ENCODE measurements around the gene FRMD4A. TPM values are rescaled to one million over a fixed set of nuclear protein-coding genes. Genes with fewer than 3 reads are reported as not detected.

FRMD4A gene
- total RNA-seq, 5 donors from 2014 or later (not counting 1 experiment from before 2014, with no cell fraction given), result 1.3 to 1.8 (median 1.4) TPM

DNA sequence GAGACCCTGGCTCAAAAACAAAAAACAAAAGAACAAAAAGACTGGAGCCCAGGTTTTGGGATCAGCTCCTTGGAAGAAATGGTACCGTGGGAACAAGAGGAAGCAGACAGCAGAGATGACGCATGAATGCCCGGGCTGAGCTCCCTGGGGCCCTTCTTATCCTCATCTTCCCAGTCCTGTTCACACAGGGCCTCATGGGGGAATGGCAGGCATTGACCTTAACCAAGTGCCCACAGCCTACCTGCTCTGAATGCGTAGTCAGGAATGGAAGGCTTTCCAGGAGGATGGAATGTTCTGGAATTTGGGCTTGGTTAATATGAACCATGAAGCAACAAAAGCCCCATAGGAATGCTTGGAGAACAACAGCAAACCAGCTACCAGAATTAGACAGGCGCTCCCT lies 589.3 kb downstream of the FRMD4A start:
- Histone ChIP-seq H3K4me1 (ENCODE audit: control insufficient read depth in 1 of 2, extremely low read depth in 1 of 2, insufficient read depth in 2 of 2, low read length in 2 of 2) (peaks cover 0 to 6% of the 10 kb centered on the region in 2 experiments), H3K27me3 (replicated peaks in 1 of 2; ENCODE audit: control insufficient read depth in 2 of 2, extremely low read depth in 1 of 2, insufficient read depth in 2 of 2, low read length in 1 of 2) (peaks cover 0 to 42% of the 10 kb centered on the region in 2 experiments), H3K9me3 (no peaks in the 10 kb centered on the region), H3K36me3 (ENCODE audit: control insufficient read depth in 2 of 2, extremely low read depth in 1 of 2, insufficient read depth in 1 of 2, low read length in 1 of 2) (no peaks in the 10 kb centered on the region), H3K27ac (ENCODE audit: low read length) (no peak overlapping the region), H3K4me3 (ENCODE audit: control insufficient read depth in 1 of 2, extremely low read depth in 1 of 2, low read length in 1 of 2) (no peak overlapping the region)
- no peak overlapping the region for H3K4me3 Mint-ChIP-seq
- no peaks in the 10 kb centered on the region for H3K9me3 Mint-ChIP-seq
- H3K4me1 Mint-ChIP-seq, result peaks cover 4 to 11% (median 7%) of the 10 kb centered on the region in 3 donors
- WGBS (ENCODE audit: insufficient coverage), result 100% methylated on average over 1 of the region's 5 CpGs
- ChIA-PET CTCF (no interaction called here), POLR2A (no interaction called here)
- H3K27ac Mint-ChIP-seq, result no peak overlapping the region
- no peaks in the 10 kb centered on the region for H3K36me3 Mint-ChIP-seq
- DNase-seq (no peak), ATAC-seq (replicated peaks in 1 of 4) (no peak)
- H3K27me3 Mint-ChIP-seq, result peaks cover 17 to 37% of the 10 kb centered on the region in 2 donors

DNA sequence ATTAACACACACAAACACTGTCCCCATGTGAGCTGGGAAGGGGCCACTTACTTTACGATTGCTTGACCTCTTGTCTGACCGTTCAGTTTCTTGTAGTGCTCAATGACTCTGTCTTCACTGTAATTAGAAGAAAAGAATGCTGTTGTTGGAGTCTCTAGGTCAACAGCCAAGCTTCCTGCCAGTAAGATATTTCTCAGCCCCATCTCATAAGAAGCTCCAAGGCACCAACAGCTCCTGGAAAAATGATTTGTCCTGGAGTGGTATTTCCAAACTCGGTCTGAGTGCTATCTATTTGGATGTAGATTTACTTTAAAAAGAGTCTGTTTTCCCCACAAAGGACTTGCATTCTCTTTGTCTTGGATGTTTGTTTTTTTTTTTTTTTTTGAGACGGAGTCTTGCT lies 590.3 kb downstream of the FRMD4A start:
- H3K27me3 ChIP-seq (replicated peaks in 1 of 2; ENCODE audit: control insufficient read depth in 2 of 2, extremely low read depth in 1 of 2, insufficient read depth in 2 of 2, low read length in 1 of 2), result peaks cover 0 to 39% of the 10 kb centered on the region in 2 experiments
- no peaks in the 10 kb centered on the region for H3K9me3 Mint-ChIP-seq
- ChIA-PET POLR2A (no interaction called here), CTCF (interaction anchor here in 1 of 2 donors (0.7 kb wide), 2 partner anchors 459 to 1074 kb away, joined by 3 to 5 read pairs; no protein-coding TSS in a partner anchor)
- no peaks in the 10 kb centered on the region for H3K36me3 ChIP-seq (ENCODE audit: control insufficient read depth in 2 of 2, extremely low read depth in 1 of 2, insufficient read depth in 1 of 2, low read length in 1 of 2)
- ATAC-seq (replicated peaks in 1 of 4), result no peak
- no peak overlapping the region for H3K4me3 Mint-ChIP-seq
- H3K4me3 ChIP-seq (ENCODE audit: control insufficient read depth in 1 of 2, extremely low read depth in 1 of 2, low read length in 1 of 2), result no peak overlapping the region
- H3K27ac Mint-ChIP-seq, result no peak overlapping the region
- H3K9me3 ChIP-seq, result no peaks in the 10 kb centered on the region
- no CpG with 5 or more reads among the region's 4 CpGs for WGBS (ENCODE audit: insufficient coverage)
- no peak for DNase-seq
- H3K27me3 Mint-ChIP-seq, result peaks cover 12 to 33% of the 10 kb centered on the region in 2 donors
- H3K4me1 Mint-ChIP-seq, result peaks cover 4 to 11% (median 5%) of the 10 kb centered on the region in 3 donors
- no peaks in the 10 kb centered on the region for H3K36me3 Mint-ChIP-seq
- H3K27ac ChIP-seq (ENCODE audit: low read length), result no peak overlapping the region
- peaks cover 0 to 6% of the 10 kb centered on the region in 2 experiments for H3K4me1 ChIP-seq (ENCODE audit: control insufficient read depth in 1 of 2, extremely low read depth in 1 of 2, insufficient read depth in 2 of 2, low read length in 2 of 2)

GRCh38 chr10:13739183-13739582 lies 591.5 kb downstream of the FRMD4A start:
- Mint-ChIP-seq H3K27ac (no peak overlapping the region), H3K4me3 (no peak overlapping the region), H3K9me3 (no peaks in the 10 kb centered on the region), H3K27me3 (peaks cover 9 to 26% of the 10 kb centered on the region in 2 donors), H3K36me3 (no peaks in the 10 kb centered on the region), H3K4me1 (peaks cover 4 to 16% (median 5%) of the 10 kb centered on the region in 3 donors)
- peaks cover 0 to 34% of the 10 kb centered on the region in 2 experiments for H3K27me3 ChIP-seq (replicated peaks in 1 of 2; ENCODE audit: control insufficient read depth in 2 of 2, extremely low read depth in 1 of 2, insufficient read depth in 2 of 2, low read length in 1 of 2)
- peaks cover 0 to 6% of the 10 kb centered on the region in 2 experiments for H3K4me1 ChIP-seq (ENCODE audit: control insufficient read depth in 1 of 2, extremely low read depth in 1 of 2, insufficient read depth in 2 of 2, low read length in 2 of 2)
- POLR2A ChIA-PET, result no interaction called here
- ATAC-seq (replicated peaks in 1 of 4), result no peak
- no peaks in the 10 kb centered on the region for H3K9me3 ChIP-seq
- CTCF ChIA-PET, result no interaction called here
- H3K27ac ChIP-seq (ENCODE audit: low read length), result no peak overlapping the region
- H3K36me3 ChIP-seq (ENCODE audit: control insufficient read depth in 2 of 2, extremely low read depth in 1 of 2, insufficient read depth in 1 of 2, low read length in 1 of 2), result no peaks in the 10 kb centered on the region
- 29% methylated on average over 1 of the region's 2 CpGs for WGBS (ENCODE audit: insufficient coverage)
- DNase-seq, result no peak
- H3K4me3 ChIP-seq (ENCODE audit: control insufficient read depth in 1 of 2, extremely low read depth in 1 of 2, low read length in 1 of 2), result no peak overlapping the region

GRCh38 chr10:13736506-13736905 lies 594.2 kb downstream of the FRMD4A start:
- ChIA-PET POLR2A (no interaction called here), CTCF (no interaction called here)
- Histone ChIP-seq H3K36me3 (ENCODE audit: control insufficient read depth in 2 of 2, extremely low read depth in 1 of 2, insufficient read depth in 1 of 2, low read length in 1 of 2) (no peaks in the 10 kb centered on the region), H3K27me3 (replicated peaks in 1 of 2; ENCODE audit: control insufficient read depth in 2 of 2, extremely low read depth in 1 of 2, insufficient read depth in 2 of 2, low read length in 1 of 2) (peaks cover 0 to 14% of the 10 kb centered on the region in 2 experiments), H3K9me3 (no peaks in the 10 kb centered on the region), H3K4me3 (ENCODE audit: control insufficient read depth in 1 of 2, extremely low read depth in 1 of 2, low read length in 1 of 2) (no peak overlapping the region), H3K4me1 (ENCODE audit: control insufficient read depth in 1 of 2, extremely low read depth in 1 of 2, insufficient read depth in 2 of 2, low read length in 2 of 2) (no peaks in the 10 kb centered on the region), H3K27ac (ENCODE audit: low read length) (no peak overlapping the region)
- Mint-ChIP-seq H3K36me3 (no peaks in the 10 kb centered on the region), H3K27ac (no peak overlapping the region), H3K4me3 (no peak overlapping the region), H3K9me3 (no peaks in the 10 kb centered on the region), H3K4me1 (peaks cover 0 to 5% (median 0%) of the 10 kb centered on the region in 3 donors), H3K27me3 (peaks cover 0 to 9% of the 10 kb centered on the region in 2 donors)
- no peak for DNase-seq
- WGBS (ENCODE audit: insufficient coverage), result 60% methylated on average over 1 of the region's 3 CpGs
- no peak for ATAC-seq (replicated peaks in 1 of 4)

GRCh38 chr10:13734151-13734550 lies 596.6 kb downstream of the FRMD4A start:
- no peak for ATAC-seq (replicated peaks in 1 of 4)
- Mint-ChIP-seq H3K9me3 (no peaks in the 10 kb centered on the region), H3K4me1 (peaks cover 0 to 5% (median 0%) of the 10 kb centered on the region in 3 donors), H3K4me3 (no peak overlapping the region), H3K27ac (no peak overlapping the region), H3K27me3 (peaks cover 0 to 6% of the 10 kb centered on the region in 2 donors), H3K36me3 (no peaks in the 10 kb centered on the region)
- POLR2A ChIA-PET, result no interaction called here
- Histone ChIP-seq H3K27ac (ENCODE audit: low read length) (no peak overlapping the region), H3K27me3 (replicated peaks in 1 of 2; ENCODE audit: control insufficient read depth in 2 of 2, extremely low read depth in 1 of 2, insufficient read depth in 2 of 2, low read length in 1 of 2) (peaks cover 0 to 11% of the 10 kb centered on the region in 2 experiments), H3K9me3 (no peaks in the 10 kb centered on the region), H3K4me1 (ENCODE audit: control insufficient read depth in 1 of 2, extremely low read depth in 1 of 2, insufficient read depth in 2 of 2, low read length in 2 of 2) (no peaks in the 10 kb centered on the region), H3K36me3 (ENCODE audit: control insufficient read depth in 2 of 2, extremely low read depth in 1 of 2, insufficient read depth in 1 of 2, low read length in 1 of 2) (no peaks in the 10 kb centered on the region), H3K4me3 (ENCODE audit: control insufficient read depth in 1 of 2, extremely low read depth in 1 of 2, low read length in 1 of 2) (no peak overlapping the region)
- 98% methylated on average over 5 of the region's 8 CpGs for WGBS (ENCODE audit: insufficient coverage)
- CTCF ChIA-PET, result no interaction called here
- DNase-seq, result no peak

DNA sequence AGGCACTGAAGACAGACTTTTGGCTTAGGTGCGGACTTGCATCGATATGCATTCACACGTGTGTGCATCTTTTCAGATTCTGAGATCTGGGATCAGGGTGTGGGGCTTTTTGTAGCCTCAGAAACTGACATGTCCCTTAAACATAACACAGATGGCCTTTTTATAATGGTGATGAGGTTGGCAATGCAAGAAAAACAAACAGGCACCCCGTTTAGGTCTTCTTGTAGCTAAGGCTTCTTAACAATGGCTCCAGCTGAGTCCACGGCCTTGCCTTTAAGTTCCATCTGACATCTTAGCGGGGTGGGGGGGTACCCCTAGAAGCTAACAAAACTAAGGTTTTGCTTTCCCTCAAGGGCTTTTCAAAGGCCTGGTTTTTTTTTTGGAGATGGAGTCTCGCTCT lies 597.7 kb downstream of the FRMD4A start:
- Mint-ChIP-seq H3K9me3 (no peaks in the 10 kb centered on the region), H3K4me1 (peaks cover 0 to 5% (median 0%) of the 10 kb centered on the region in 3 donors), H3K36me3 (no peaks in the 10 kb centered on the region), H3K27ac (no peak overlapping the region), H3K4me3 (no peak overlapping the region), H3K27me3 (peaks cover 0 to 6% of the 10 kb centered on the region in 2 donors)
- ChIA-PET POLR2A (interaction anchor here in 1 of 2 donors (0.6 kb wide), 1 partner anchor 192 kb away, joined by 9 read pairs; no protein-coding TSS in a partner anchor), CTCF (interaction anchor here in 1 of 2 donors (0.7 kb wide), 1 partner anchor 70 kb away, joined by 3 read pairs; no protein-coding TSS in a partner anchor)
- Histone ChIP-seq H3K27me3 (replicated peaks in 1 of 2; ENCODE audit: control insufficient read depth in 2 of 2, extremely low read depth in 1 of 2, insufficient read depth in 2 of 2, low read length in 1 of 2) (peaks cover 0 to 5% of the 10 kb centered on the region in 2 experiments), H3K27ac (ENCODE audit: low read length) (no peak overlapping the region), H3K36me3 (ENCODE audit: control insufficient read depth in 2 of 2, extremely low read depth in 1 of 2, insufficient read depth in 1 of 2, low read length in 1 of 2) (no peaks in the 10 kb centered on the region), H3K9me3 (no peaks in the 10 kb centered on the region), H3K4me3 (ENCODE audit: control insufficient read depth in 1 of 2, extremely low read depth in 1 of 2, low read length in 1 of 2) (no peak overlapping the region), H3K4me1 (ENCODE audit: control insufficient read depth in 1 of 2, extremely low read depth in 1 of 2, insufficient read depth in 2 of 2, low read length in 2 of 2) (no peaks in the 10 kb centered on the region)
- ATAC-seq (replicated peaks in 1 of 4), result no peak
- WGBS (ENCODE audit: insufficient coverage), result 68% methylated on average over 4 of the region's 7 CpGs
- no peak for DNase-seq
